PFSK-1 (cell line): ENCODE measurements around the gene ADAMTSL1.

ENCODE experiments used
- POLR2AphosphoS5 ChIP-seq: IDR thresholded peaks from 2 replicates; pipeline ENCODE4 v1.6.1; 2012; ENCODE audit warnings: low read depth, mild to moderate bottlenecking, control low read depth, low read length, moderate library complexity
- TF ChIP-seq, protein P1 (sequence below), 2 experiments: IDR thresholded peaks; 2 replicates each; pipeline versions ENCODE4 v1.6.1 to v1.8.0; 2011 to 2012; ENCODE audit warnings: low read depth in 2 of 2, low read length in 2 of 2, control low read depth in 1 of 2, inconsistent platforms in 1 of 2, mild to moderate bottlenecking in 1 of 2, moderate library complexity in 1 of 2; ENCODE audit not compliant: insufficient read depth in 1 of 2

DNA sequence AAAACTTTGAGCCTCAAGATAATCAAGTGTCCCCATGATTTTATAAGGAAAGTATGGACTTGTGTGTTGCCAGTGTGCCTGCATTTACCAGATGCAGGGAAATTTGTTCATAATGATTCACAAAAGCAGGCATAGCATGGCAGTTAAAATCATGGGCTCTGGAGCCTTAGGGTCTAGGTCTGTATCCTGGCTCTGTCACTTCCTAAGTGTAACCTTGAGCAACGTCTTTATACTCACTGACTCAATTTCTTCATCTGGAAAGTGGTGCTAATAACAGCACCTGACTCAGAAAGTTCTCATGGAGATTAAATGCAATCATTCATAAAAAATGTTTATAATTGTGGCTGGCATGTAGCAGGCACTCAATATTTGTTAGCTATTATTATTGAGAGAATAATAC lies 324.2 kb downstream of the ADAMTSL1 start:
- TF ChIP-seq POLR2AphosphoS5 = no peak
- TF ChIP-seq, protein P1, sequence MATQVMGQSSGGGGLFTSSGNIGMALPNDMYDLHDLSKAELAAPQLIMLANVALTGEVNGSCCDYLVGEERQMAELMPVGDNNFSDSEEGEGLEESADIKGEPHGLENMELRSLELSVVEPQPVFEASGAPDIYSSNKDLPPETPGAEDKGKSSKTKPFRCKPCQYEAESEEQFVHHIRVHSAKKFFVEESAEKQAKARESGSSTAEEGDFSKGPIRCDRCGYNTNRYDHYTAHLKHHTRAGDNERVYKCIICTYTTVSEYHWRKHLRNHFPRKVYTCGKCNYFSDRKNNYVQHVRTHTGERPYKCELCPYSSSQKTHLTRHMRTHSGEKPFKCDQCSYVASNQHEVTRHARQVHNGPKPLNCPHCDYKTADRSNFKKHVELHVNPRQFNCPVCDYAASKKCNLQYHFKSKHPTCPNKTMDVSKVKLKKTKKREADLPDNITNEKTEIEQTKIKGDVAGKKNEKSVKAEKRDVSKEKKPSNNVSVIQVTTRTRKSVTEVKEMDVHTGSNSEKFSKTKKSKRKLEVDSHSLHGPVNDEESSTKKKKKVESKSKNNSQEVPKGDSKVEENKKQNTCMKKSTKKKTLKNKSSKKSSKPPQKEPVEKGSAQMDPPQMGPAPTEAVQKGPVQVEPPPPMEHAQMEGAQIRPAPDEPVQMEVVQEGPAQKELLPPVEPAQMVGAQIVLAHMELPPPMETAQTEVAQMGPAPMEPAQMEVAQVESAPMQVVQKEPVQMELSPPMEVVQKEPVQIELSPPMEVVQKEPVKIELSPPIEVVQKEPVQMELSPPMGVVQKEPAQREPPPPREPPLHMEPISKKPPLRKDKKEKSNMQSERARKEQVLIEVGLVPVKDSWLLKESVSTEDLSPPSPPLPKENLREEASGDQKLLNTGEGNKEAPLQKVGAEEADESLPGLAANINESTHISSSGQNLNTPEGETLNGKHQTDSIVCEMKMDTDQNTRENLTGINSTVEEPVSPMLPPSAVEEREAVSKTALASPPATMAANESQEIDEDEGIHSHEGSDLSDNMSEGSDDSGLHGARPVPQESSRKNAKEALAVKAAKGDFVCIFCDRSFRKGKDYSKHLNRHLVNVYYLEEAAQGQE (IDR thresholded peaks at IDR 0.05; ENCODE audit: insufficient read depth in 1 of 2, low read depth in 2 of 2, low read length in 2 of 2) = no peak
